Measurements from ENCODE around the gene AKR1C4. TPM values are rescaled to one million over a fixed set of nuclear protein-coding genes. Genes with fewer than 3 reads are reported as not detected.

Gene AKR1C4
- total RNA-seq, 1 donor from 2014 or later = not detected

GRCh38 chr10:5265139-5265538 is 68.5 kb downstream of the AKR1C4 start:
- DNase-seq = no peak
- no peak overlapping the region for H3K4me3 Mint-ChIP-seq
- no peaks in the 10 kb centered on the region for H3K27me3 Mint-ChIP-seq
- intact Hi-C loops (cut with micrococcal nuclease) = no loop called here
- H3K27ac Mint-ChIP-seq = no peak overlapping the region
- no peaks in the 10 kb centered on the region for H3K4me1 Mint-ChIP-seq
- H3K36me3 Mint-ChIP-seq (ENCODE audit: low read depth) = peaks cover 6% of the 10 kb centered on the region
- H3K9me3 Mint-ChIP-seq = peaks cover 14% of the 10 kb centered on the region

DNA sequence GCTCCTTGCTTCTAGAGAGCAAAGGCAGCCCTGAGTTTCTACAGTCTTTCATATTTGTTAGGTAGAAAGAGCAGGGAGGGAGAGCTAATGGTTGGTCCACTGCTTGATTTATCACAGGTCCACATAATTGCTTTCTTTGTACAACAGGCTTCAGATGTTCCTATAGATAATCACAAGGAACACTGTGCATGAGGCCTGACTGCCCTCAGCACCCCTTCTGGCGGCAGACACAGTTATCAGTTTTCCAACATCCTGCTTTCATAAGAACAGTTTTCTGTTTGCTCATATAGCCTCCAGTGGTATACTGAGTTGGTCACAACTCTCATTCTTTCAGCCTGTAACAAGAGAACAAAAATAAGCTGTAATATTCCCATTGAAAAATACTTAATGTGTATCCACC is 69.7 kb downstream of the AKR1C4 start:
- no peak overlapping the region for H3K27ac Mint-ChIP-seq
- peaks cover 18% of the 10 kb centered on the region for H3K9me3 Mint-ChIP-seq
- no peaks in the 10 kb centered on the region for H3K27me3 Mint-ChIP-seq
- no peaks in the 10 kb centered on the region for H3K4me1 Mint-ChIP-seq
- H3K4me3 Mint-ChIP-seq = no peak overlapping the region
- DNase-seq = no peak
- peaks cover 8% of the 10 kb centered on the region for H3K36me3 Mint-ChIP-seq (ENCODE audit: low read depth)
- intact Hi-C loops (cut with micrococcal nuclease) = no loop called here

- Mint-ChIP-seq H3K4me3 (no peak overlapping the region), H3K4me1 (no peaks in the 10 kb centered on the region), H3K27me3 (no peaks in the 10 kb centered on the region), H3K9me3 (peaks cover 18% of the 10 kb centered on the region), H3K36me3 (ENCODE audit: low read depth) (peaks cover 8% of the 10 kb centered on the region), H3K27ac (no peak overlapping the region)
- DNase-seq = no peak
- intact Hi-C loops (cut with micrococcal nuclease) = no loop called here
These were observed 70.2 kb downstream of the AKR1C4 start for GRCh38 chr10:5266804-5267203.

DNA sequence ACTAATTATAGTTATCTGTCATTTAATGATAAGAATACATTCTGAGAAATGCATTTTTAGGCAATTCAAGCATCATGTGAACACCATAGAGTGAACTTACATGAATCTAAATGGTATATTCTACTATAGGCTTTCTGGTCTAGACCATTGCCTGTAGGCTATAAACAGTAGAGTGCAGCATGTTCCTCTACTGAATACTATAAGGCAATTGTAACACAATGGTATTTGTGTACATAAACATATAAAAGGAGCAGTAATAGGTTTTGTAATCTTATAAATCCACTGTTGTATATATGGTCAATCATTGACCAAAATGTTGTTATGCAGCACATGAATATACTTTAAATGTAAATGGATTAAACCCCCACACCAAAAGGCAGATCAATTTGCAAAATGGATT is 71.6 kb downstream of the AKR1C4 start:
- intact Hi-C loops (cut with micrococcal nuclease) = no loop called here
- Mint-ChIP-seq H3K4me1 (peaks cover 2% of the 10 kb centered on the region), H3K9me3 (peaks cover 18% of the 10 kb centered on the region), H3K27ac (no peak overlapping the region), H3K36me3 (ENCODE audit: low read depth) (peaks cover 8% of the 10 kb centered on the region), H3K4me3 (no peak overlapping the region), H3K27me3 (no peaks in the 10 kb centered on the region)
- DNase-seq = no peak

Other genes starting within 250 kb of the AKR1C4 start
- 0.62 and 1.0 TPM in 2 replicates for gene AKR1C1, start 233.4 kb upstream of the AKR1C4 start, total RNA-seq
- not detected in 2 replicates for gene AKR1C2, start 193.0 kb upstream of the AKR1C4 start, total RNA-seq
- not detected in 2 replicates for gene AKR1C3, start 102.4 kb upstream of the AKR1C4 start, total RNA-seq
- not detected in 2 replicates for gene AKR1C8, start 11.7 kb upstream of the AKR1C4 start, total RNA-seq
- gene UCN3, start 168.1 kb downstream of the AKR1C4 start, total RNA-seq = not detected in 2 replicates
- gene TUBAL3, start 208.0 kb downstream of the AKR1C4 start, total RNA-seq = 0.14 TPM in 1 of 2 replicates, not detected in the other
- gene NET1, start 215.7 kb downstream of the AKR1C4 start, total RNA-seq = 35.1 and 40.3 TPM in 2 replicates

Data from activated CD4-positive, alpha-beta T cell treated with anti-CD3 and anti-CD28 coated beads, Interleukin-2, amount 10 ng/mL, durations not matched to agents 24 days and 14 days (primary cell).